HCT116 (cell line): ENCODE data around the gene NXN. TPM values are rescaled to one million over a fixed set of nuclear protein-coding genes. Genes with fewer than 3 reads are reported as not detected.

Experiments
- ATAC-seq: fragments of 200-7000 bp; cut with Tn5 transposase; 2 replicates; pipeline ENCODE4 v1.9.1; 2020; ENCODE audit warnings: mild to moderate bottlenecking, moderate library complexity
- BruUV-seq: library from RNA; stranded (reverse); fragments of 400-500 nt; replicated peaks from 2 replicates; lab custom pipeline; 2021; lab: Mats Ljungman, UMichigan
- CTCF ChIA-PET: fragments of 300-600 bp; sonication (Branson Sonifier 250); formaldehyde crosslinking; loops from one replicate; lab custom pipeline; 2021; ENCODE audit warnings: antibody characterized with exemption; lab: Charles Lee
- POLR2A ChIA-PET: fragments of 300-600, 350-600 bp; sonication (Branson Sonifier 250); formaldehyde crosslinking; loops from one replicate; lab custom pipeline; 2021; ENCODE audit warnings: antibody characterized with exemption; lab: Charles Lee
- RAD21 ChIA-PET, 2 experiments: fragments of 300-600 bp; sonication (Branson Sonifier 250); formaldehyde crosslinking; loops; one replicate each; lab custom pipeline; 2023; ENCODE audit warnings: low total read pairs in 2 of 2; ENCODE audit not compliant: uncharacterized antibody in 2 of 2, unreplicated experiment in 2 of 2, low non-redundant PET in 1 of 2; lab: Charles Lee
- DNase-seq: peaks from one replicate; pipeline ENCODE4 v3.0.0-alpha.2; 2010; ENCODE audit warnings: low read depth, low spot score
- H2AFZ ChIP-seq: fragments of 200-600 bp; shearing (Covaris generic), sonication (generic); 2 replicates; pipeline ENCODE4 v1.6.1; 2017; ENCODE audit warnings: low read depth, mixed run types, mixed read lengths, antibody characterized with exemption, low read length; ENCODE audit not compliant: poor library complexity, severe bottlenecking
- H3K27ac ChIP-seq: 2 replicates; pipeline ENCODE4 v1.5.1; 2012; ENCODE audit warnings: low read depth, low read length
- H3K27me3 ChIP-seq: fragments of 200-600 bp; sonication (generic); 2 replicates; pipeline ENCODE4 v1.6.1; 2016; ENCODE audit warnings: mixed run types, low read length, mixed read lengths; ENCODE audit not compliant: insufficient read depth
- H3K36me3 ChIP-seq, 2 experiments: fragments of 200-500 bp in 1 of 2; fragments of 200-600 bp in 1 of 2; sonication (Bioruptor generic) in 1 of 2; sonication (generic) in 1 of 2; 2 replicates each; pipeline versions ENCODE4 v1.5.1 to v1.6.1; 2014 to 2016; ENCODE audit warnings: low read length in 2 of 2, inconsistent platforms in 1 of 2, mixed read lengths in 1 of 2, mixed run types in 1 of 2; ENCODE audit not compliant: insufficient read depth in 2 of 2, control insufficient read depth in 1 of 2
- H3K4me1 ChIP-seq, 2 experiments: fragments of 200-600 bp in 1 of 2; sonication (generic) in 1 of 2; 2 replicates each; pipeline versions ENCODE4 v1.5.1 to v1.6.1; 2012 to 2017; ENCODE audit warnings: low read length in 2 of 2, inconsistent platforms in 1 of 2, mild to moderate bottlenecking in 1 of 2, mixed read lengths in 1 of 2, mixed run types in 1 of 2, moderate library complexity in 1 of 2; ENCODE audit not compliant: insufficient read depth in 2 of 2, control insufficient read depth in 1 of 2
- H3K4me2 ChIP-seq: fragments of 200-600 bp; sonication (generic); 2 replicates; pipeline ENCODE4 v1.6.1; 2017; ENCODE audit warnings: mixed run types, low read length, mixed read lengths
- H3K4me3 ChIP-seq, 2 experiments: fragments of 200-600 bp in 1 of 2; sonication (generic) in 1 of 2; replicated peaks in 1 of 2; 2 replicates each; pipeline ENCODE4 v1.5.1; 2011 to 2016; ENCODE audit warnings: low read length in 2 of 2, control low read depth in 1 of 2, low read depth in 1 of 2, mild to moderate bottlenecking in 1 of 2, mixed read lengths in 1 of 2, mixed run types in 1 of 2
- H3K79me2 ChIP-seq: fragments of 200-600 bp; sonication (generic); 2 replicates; pipeline ENCODE4 v1.6.1; 2017; ENCODE audit warnings: mild to moderate bottlenecking, mixed run types, low read length, moderate library complexity, mixed read lengths; ENCODE audit not compliant: insufficient read depth
- H3K9ac ChIP-seq: fragments of 200-600 bp; sonication (generic); 2 replicates; pipeline ENCODE4 v1.6.1; 2016; ENCODE audit warnings: low read length, mixed read lengths
- H3K9me2 ChIP-seq: fragments of 200-600 bp; sonication (generic), shearing (Covaris generic); 2 replicates; pipeline ENCODE4 v1.6.1; 2017; ENCODE audit warnings: mixed run types, mild to moderate bottlenecking, moderate library complexity; ENCODE audit not compliant: insufficient read depth
- H3K9me3 ChIP-seq, 2 experiments: fragments of 200-500 bp in 1 of 2; fragments of 200-600 bp in 1 of 2; sonication (Bioruptor generic) in 1 of 2; sonication (generic) in 1 of 2; 2 replicates each; pipeline ENCODE4 v1.6.1; 2014 to 2017; ENCODE audit warnings: low read length in 2 of 2, mixed read lengths in 2 of 2, inconsistent platforms in 1 of 2, low read depth in 1 of 2, mild to moderate bottlenecking in 1 of 2, mixed run types in 1 of 2, moderate library complexity in 1 of 2; ENCODE audit not compliant: control insufficient read depth in 1 of 2, insufficient read depth in 1 of 2
- H4K20me1 ChIP-seq: fragments of 200-600 bp; sonication (generic), shearing (Covaris generic); 2 replicates; pipeline ENCODE4 v1.6.1; 2017; ENCODE audit warnings: mixed run types, mild to moderate bottlenecking, moderate library complexity; ENCODE audit not compliant: insufficient read depth
- CEBPB ChIP-seq: IDR thresholded peaks from 2 replicates; pipeline ENCODE4 v1.6.1; 2012; ENCODE audit warnings: low read depth
- EZH2 ChIP-seq: fragments of 200-600 bp; sonication (generic); IDR thresholded peaks from 2 replicates; pipeline ENCODE4 v1.6.1; 2017; ENCODE audit warnings: antibody characterized with exemption, mixed run types
- EZH2phosphoT487 ChIP-seq: fragments of 200-600 bp; IDR thresholded peaks from 2 replicates; pipeline ENCODE4 v1.6.1; 2018; ENCODE audit warnings: antibody characterized with exemption, borderline replicate concordance
- FOSL1 ChIP-seq: IDR thresholded peaks from 2 replicates; pipeline ENCODE4 v1.6.1; 2012; ENCODE audit warnings: low read depth
- POLR2AphosphoS5 ChIP-seq: IDR thresholded peaks from 2 replicates; pipeline ENCODE4 v1.6.1; 2011; ENCODE audit warnings: mild to moderate bottlenecking, low read depth, low read length, moderate library complexity
- TCF7L2 ChIP-seq: IDR thresholded peaks from 2 replicates; pipeline ENCODE4 v1.7.0; 2011; ENCODE audit warnings: borderline replicate concordance, inconsistent platforms; ENCODE audit not compliant: insufficient read depth, insufficient read length; ENCODE audit errors: extremely low read depth
- YY1 ChIP-seq: IDR thresholded peaks from 2 replicates; pipeline ENCODE4 v1.6.1; 2011; ENCODE audit warnings: low read length, low read depth, moderate library complexity, mild to moderate bottlenecking; ENCODE audit not compliant: insufficient replicate concordance; ENCODE audit errors: extremely low read depth
- intact Hi-C: fragments of 100-400 bp; cut with micrococcal nuclease; formaldehyde crosslinking; loops from 2 replicates; pipeline ENCODE4 v1.10.0; 2022
- total RNA-seq: library from RNA; stranded (reverse); gene quantifications from one replicate; pipeline ENCODE4 v1.2.1, GENCODE V29; 2021; ENCODE audit not compliant: unreplicated experiment
- TF ChIP-seq, protein P1 (sequence below): IDR thresholded peaks from 2 replicates; pipeline ENCODE4 v1.6.1; 2012; ENCODE audit warnings: low read depth
- TF ChIP-seq, protein P2 (sequence below), 3 experiments: fragments of 200-600 bp in 1 of 3; sonication (generic) in 1 of 3; IDR thresholded peaks in 2 of 3; conservative IDR thresholded peaks in 1 of 3; 2 replicates each; pipeline ENCODE4 v1.5.1; 2012 to 2017; ENCODE audit warnings: low read depth in 2 of 3, low read length in 2 of 3, antibody characterized with exemption in 1 of 3, borderline replicate concordance in 1 of 3, control low read depth in 1 of 3, mild to moderate bottlenecking in 1 of 3, mixed read lengths in 1 of 3, mixed run types in 1 of 3, moderate library complexity in 1 of 3; ENCODE audit not compliant: insufficient read depth in 1 of 3
- TF ChIP-seq, protein P3 (sequence below): IDR thresholded peaks from 2 replicates; pipeline ENCODE4 v1.6.1; 2012

NXN gene
- total RNA-seq, 1 experiment from 2014 or later, result 83.7 TPM

DNA sequence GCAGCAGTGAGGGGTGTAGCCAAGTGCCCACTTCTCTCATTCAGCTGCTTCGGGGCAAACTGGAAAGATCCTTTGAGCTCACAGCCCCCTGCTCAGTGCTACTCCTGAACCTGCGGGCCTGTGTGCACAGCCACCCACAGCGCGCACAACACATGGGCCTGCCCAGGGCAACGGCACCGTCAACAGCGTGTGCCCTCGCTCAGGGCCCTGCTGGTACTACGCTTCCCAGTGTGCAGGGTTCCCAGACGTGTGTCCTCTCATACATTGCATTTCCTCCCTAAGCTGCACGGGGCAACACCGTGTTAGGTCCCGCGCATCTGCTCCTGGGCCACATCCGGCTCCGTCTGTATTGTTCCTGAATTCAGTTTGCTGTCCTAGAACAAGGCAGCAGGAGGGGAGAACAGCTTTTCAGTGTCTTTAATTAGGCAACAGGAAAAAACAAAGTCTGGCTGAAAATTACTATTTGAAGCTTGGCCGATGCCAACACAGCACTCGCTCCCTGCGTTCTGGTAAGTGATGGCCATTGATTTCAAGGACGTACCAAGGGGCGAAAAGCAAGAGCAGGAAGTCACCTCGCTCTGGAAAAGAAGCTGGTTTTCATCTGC lies 182.2 kb downstream of the NXN start:
- Histone ChIP-seq H3K79me2 (peaks cover 4% of the 10 kb centered on the region; the same call in 1 of the 2 replicates), H3K4me2 (no peak overlapping the region), H4K20me1 (no peaks in the 10 kb centered on the region), H2AFZ (no peak overlapping the region), H3K9ac (no peak overlapping the region), H3K27ac (no peak overlapping the region), H3K4me1 (peaks cover 0 to 11% of the 10 kb centered on the region in 2 experiments; a peak in 2 of 4 replicates), H3K36me3 (peaks cover 0 to 6% of the 10 kb centered on the region in 2 experiments; a peak in 2 of 4 replicates), H3K9me2 (no peaks in the 10 kb centered on the region), H3K9me3 (no peaks in the 10 kb centered on the region), H3K4me3 (no peak overlapping the region), H3K27me3 (no peaks in the 10 kb centered on the region)
- ChIA-PET CTCF (interaction anchor here (4.1 kb wide), 1 partner anchor 183 kb away, joined by 87 read pairs; the partner anchor contains the start of gene NXN), POLR2A (interaction anchor here (1.6 kb wide), 1 partner anchor 182 kb away, joined by 3 read pairs; the partner anchor contains the start of gene NXN), RAD21 (interaction anchor here in 1 of 2 experiments (3.2 kb wide), 1 partner anchor 183 kb away, joined by 14 read pairs; the partner anchor contains the start of gene NXN)
- DNase-seq, result no peak
- TF ChIP-seq, protein P1, sequence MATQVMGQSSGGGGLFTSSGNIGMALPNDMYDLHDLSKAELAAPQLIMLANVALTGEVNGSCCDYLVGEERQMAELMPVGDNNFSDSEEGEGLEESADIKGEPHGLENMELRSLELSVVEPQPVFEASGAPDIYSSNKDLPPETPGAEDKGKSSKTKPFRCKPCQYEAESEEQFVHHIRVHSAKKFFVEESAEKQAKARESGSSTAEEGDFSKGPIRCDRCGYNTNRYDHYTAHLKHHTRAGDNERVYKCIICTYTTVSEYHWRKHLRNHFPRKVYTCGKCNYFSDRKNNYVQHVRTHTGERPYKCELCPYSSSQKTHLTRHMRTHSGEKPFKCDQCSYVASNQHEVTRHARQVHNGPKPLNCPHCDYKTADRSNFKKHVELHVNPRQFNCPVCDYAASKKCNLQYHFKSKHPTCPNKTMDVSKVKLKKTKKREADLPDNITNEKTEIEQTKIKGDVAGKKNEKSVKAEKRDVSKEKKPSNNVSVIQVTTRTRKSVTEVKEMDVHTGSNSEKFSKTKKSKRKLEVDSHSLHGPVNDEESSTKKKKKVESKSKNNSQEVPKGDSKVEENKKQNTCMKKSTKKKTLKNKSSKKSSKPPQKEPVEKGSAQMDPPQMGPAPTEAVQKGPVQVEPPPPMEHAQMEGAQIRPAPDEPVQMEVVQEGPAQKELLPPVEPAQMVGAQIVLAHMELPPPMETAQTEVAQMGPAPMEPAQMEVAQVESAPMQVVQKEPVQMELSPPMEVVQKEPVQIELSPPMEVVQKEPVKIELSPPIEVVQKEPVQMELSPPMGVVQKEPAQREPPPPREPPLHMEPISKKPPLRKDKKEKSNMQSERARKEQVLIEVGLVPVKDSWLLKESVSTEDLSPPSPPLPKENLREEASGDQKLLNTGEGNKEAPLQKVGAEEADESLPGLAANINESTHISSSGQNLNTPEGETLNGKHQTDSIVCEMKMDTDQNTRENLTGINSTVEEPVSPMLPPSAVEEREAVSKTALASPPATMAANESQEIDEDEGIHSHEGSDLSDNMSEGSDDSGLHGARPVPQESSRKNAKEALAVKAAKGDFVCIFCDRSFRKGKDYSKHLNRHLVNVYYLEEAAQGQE, result no peak
- TF ChIP-seq, protein P2, sequence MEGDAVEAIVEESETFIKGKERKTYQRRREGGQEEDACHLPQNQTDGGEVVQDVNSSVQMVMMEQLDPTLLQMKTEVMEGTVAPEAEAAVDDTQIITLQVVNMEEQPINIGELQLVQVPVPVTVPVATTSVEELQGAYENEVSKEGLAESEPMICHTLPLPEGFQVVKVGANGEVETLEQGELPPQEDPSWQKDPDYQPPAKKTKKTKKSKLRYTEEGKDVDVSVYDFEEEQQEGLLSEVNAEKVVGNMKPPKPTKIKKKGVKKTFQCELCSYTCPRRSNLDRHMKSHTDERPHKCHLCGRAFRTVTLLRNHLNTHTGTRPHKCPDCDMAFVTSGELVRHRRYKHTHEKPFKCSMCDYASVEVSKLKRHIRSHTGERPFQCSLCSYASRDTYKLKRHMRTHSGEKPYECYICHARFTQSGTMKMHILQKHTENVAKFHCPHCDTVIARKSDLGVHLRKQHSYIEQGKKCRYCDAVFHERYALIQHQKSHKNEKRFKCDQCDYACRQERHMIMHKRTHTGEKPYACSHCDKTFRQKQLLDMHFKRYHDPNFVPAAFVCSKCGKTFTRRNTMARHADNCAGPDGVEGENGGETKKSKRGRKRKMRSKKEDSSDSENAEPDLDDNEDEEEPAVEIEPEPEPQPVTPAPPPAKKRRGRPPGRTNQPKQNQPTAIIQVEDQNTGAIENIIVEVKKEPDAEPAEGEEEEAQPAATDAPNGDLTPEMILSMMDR (IDR thresholded peaks at IDR 0.05 in 2 of 3, conservative IDR thresholded peaks at IDR 0.05 in 1 of 3; ENCODE audit: borderline replicate concordance in 1 of 3, insufficient read depth in 1 of 3, low read depth in 2 of 3, low read length in 2 of 3), result no peak
- TF ChIP-seq, protein P3, sequence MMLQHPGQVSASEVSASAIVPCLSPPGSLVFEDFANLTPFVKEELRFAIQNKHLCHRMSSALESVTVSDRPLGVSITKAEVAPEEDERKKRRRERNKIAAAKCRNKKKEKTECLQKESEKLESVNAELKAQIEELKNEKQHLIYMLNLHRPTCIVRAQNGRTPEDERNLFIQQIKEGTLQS, result no peak
- no peak for TF ChIP-seq EZH2phosphoT487
- TF ChIP-seq FOSL1, result no peak
- TF ChIP-seq CEBPB, result no peak
- TF ChIP-seq EZH2, result no peak
- TF ChIP-seq YY1, result no peak
- TF ChIP-seq POLR2AphosphoS5, result no peak
- TF ChIP-seq TCF7L2, result no peak
- peak; percentile 14; the same call in 1 of the 2 replicates for ATAC-seq
- intact Hi-C loops, result no loop called here
- no TSS peak for BruUV-seq
